ENCODE data around the gene PGLYRP1.

DNA sequence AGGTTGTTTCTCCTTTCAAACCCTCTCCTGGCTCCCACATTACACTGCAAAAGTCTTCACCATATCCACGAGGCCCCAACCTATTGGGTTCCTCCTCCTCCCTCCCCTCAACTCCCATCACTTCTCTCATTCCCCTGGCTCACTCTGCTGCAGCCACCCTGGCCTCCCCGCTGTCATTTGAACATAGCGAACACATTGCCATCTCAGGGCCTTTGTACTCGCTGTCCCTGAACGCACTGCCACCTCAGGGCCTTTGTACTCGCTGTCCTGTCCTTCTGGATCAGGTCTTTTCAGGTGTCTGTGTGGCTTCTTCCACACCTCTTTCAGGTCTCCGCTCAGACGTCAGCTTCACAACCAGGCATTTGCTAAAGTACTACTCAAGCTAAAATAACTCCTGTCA, 25.9 kb downstream of the PGLYRP1 start:
- TF ChIP-seq, protein P1, sequence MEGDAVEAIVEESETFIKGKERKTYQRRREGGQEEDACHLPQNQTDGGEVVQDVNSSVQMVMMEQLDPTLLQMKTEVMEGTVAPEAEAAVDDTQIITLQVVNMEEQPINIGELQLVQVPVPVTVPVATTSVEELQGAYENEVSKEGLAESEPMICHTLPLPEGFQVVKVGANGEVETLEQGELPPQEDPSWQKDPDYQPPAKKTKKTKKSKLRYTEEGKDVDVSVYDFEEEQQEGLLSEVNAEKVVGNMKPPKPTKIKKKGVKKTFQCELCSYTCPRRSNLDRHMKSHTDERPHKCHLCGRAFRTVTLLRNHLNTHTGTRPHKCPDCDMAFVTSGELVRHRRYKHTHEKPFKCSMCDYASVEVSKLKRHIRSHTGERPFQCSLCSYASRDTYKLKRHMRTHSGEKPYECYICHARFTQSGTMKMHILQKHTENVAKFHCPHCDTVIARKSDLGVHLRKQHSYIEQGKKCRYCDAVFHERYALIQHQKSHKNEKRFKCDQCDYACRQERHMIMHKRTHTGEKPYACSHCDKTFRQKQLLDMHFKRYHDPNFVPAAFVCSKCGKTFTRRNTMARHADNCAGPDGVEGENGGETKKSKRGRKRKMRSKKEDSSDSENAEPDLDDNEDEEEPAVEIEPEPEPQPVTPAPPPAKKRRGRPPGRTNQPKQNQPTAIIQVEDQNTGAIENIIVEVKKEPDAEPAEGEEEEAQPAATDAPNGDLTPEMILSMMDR (IDR thresholded peaks at IDR 0.05): no peak
- TF ChIP-seq POLR2A (IDR thresholded peaks at IDR 0.05): no peak
